Measurements from ENCODE around the gene C1R.

DNA sequence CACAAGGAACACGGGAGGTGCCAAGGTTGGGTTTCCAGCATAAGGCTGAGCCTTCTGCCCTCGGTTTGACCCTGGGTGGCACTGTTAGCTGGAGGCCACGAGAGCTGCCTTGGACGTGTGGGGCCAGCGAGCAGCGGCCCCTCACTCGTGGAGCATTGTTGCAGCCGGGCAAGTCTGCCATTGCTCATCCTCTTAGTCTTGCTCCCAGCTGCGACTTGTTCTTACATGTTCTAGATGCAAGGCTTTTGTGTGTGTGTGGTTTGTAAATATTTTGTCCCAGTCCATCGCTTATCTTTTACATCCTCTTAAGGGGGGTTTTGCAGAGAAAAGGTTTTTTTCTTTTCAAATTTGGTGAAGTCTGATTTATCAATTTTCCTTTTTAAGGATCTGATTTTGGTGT lies 52.8 kb downstream of the C1R start:
- no peak for TF ChIP-seq GABPA (IDR thresholded peaks at IDR 0.05; ENCODE audit: low read depth)
- no peak for TF ChIP-seq POLR2AphosphoS5 (IDR thresholded peaks at IDR 0.05; ENCODE audit: low read depth)
- TF ChIP-seq CTCF (IDR thresholded peaks at IDR 0.05; ENCODE audit: insufficient read depth, low read length), result no peak
- TF ChIP-seq SPI1 (IDR thresholded peaks at IDR 0.05; ENCODE audit: borderline replicate concordance, low read depth), result no peak
